Activated CD4-positive, alpha-beta memory T cell treated with anti-CD3 and anti-CD28 coated beads for 36 hours (primary cell): ENCODE results near the gene GABRG2. TPM values are rescaled to one million over a fixed set of nuclear protein-coding genes. Genes with fewer than 3 reads are reported as not detected.

Experiments
- CTCF ChIA-PET: fragments of 350-600 bp; sonication (Branson Sonifier 250); formaldehyde crosslinking; loops from one replicate; lab custom pipeline; 2021; ENCODE audit warnings: antibody characterized with exemption, inconsistent platforms; lab: Charles Lee
- POLR2A ChIA-PET: fragments of 350-600 bp; sonication (Branson Sonifier 250); formaldehyde crosslinking; loops from one replicate; lab custom pipeline; 2021; ENCODE audit warnings: antibody characterized with exemption; lab: Charles Lee
- DNase-seq: peaks from one replicate; pipeline ENCODE4 v3.0.0-alpha.2; 2020
- H3K27ac Mint-ChIP-seq: one replicate; pipeline ENCODE4 v1.8.0; 2021; ENCODE audit warnings: mixed read lengths
- H3K27me3 Mint-ChIP-seq: one replicate; pipeline ENCODE4 v1.8.0; 2021; ENCODE audit warnings: mixed read lengths
- H3K36me3 Mint-ChIP-seq: one replicate; pipeline ENCODE4 v1.8.0; 2021; ENCODE audit warnings: mixed read lengths
- H3K4me1 Mint-ChIP-seq: one replicate; pipeline ENCODE4 v1.8.0; 2021; ENCODE audit warnings: low read depth, mixed read lengths
- H3K4me3 Mint-ChIP-seq: one replicate; pipeline ENCODE4 v1.8.0; 2021; ENCODE audit warnings: mild to moderate bottlenecking, mixed read lengths
- H3K9me3 Mint-ChIP-seq: one replicate; pipeline ENCODE4 v1.8.0; 2021; ENCODE audit warnings: mixed read lengths
- intact Hi-C: fragments of 100-400 bp; cut with micrococcal nuclease; formaldehyde crosslinking; loops from one replicate; pipeline ENCODE4 v1.15.1; 2023
- total RNA-seq, 2 experiments: library from RNA; stranded (reverse); gene quantifications; one replicate each; pipeline ENCODE4 v1.2.3, GENCODE V29; 2021

Gene GABRG2
- total RNA-seq, 2 experiments from 2014 or later: not detected

GRCh38 chr5:162202285-162202880 lies 134.8 kb downstream of the GABRG2 start:
- H3K9me3 Mint-ChIP-seq: no peaks in the 10 kb centered on the region

More at GRCh38 chr5:162202285-162202880, 134.8 kb downstream of the GABRG2 start:
- ChIA-PET CTCF (no interaction called here), POLR2A (no interaction called here)
- Mint-ChIP-seq H3K36me3 (no peaks in the 10 kb centered on the region), H3K4me3 (no peak overlapping the region), H3K27me3 (peaks cover 2% of the 10 kb centered on the region), H3K4me1 (no peaks in the 10 kb centered on the region), H3K27ac (no peak overlapping the region)
- DNase-seq: no peak
- intact Hi-C loops: no loop called here

Other genes starting within 250 kb of the GABRG2 start
- not detected for gene GABRA1, start 219.7 kb upstream of the GABRG2 start, total RNA-seq